ENCODE data around the gene CDH6. TPM values are rescaled to one million over a fixed set of nuclear protein-coding genes. Genes with fewer than 3 reads are reported as not detected.

The CDH6 gene
- total and polyA plus RNA-seq, 2 donors (not counting 1 experiment from before 2014, with no cell fraction given) = not detected

DNA sequence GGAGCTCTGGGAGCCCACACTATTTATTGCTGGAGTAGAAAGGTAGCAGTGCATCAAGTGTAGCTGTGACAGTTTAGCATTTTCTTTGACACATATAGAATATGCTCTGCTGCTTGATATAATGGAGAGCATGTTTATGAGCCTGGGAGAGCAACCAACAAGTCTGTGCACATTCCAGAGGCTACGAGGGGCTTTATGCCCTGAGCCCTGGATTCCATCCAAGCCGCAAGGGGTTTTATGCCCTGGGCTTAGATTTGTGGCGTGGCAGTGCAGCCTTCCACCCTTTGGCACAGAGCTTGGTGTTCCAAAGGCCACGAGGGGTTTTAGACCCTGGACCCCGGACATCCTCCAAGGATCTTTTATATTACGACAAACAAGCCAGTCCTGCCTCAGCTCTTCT is 14.6 kb downstream of the CDH6 start:
- no peaks in the 10 kb centered on the region for H3K36me3 ChIP-seq (replicated peaks in 1 of 2; ENCODE audit: control extremely low read depth in 1 of 2, control insufficient read depth in 1 of 2, extremely low read depth in 1 of 2, insufficient read depth in 2 of 2, low read length in 1 of 2)
- H3K4me2 ChIP-seq (replicated peaks; ENCODE audit: low read depth, low read length, poor library complexity, severe bottlenecking) = no peak overlapping the region
- POLR2A ChIA-PET = no interaction called here
- H3K27me3 ChIP-seq (replicated peaks in 1 of 4; ENCODE audit: control extremely low read depth in 1 of 4, control insufficient read depth in 3 of 4, insufficient read depth in 4 of 4, low read length in 3 of 4) = no peaks in the 10 kb centered on the region
- H3K79me2 ChIP-seq (ENCODE audit: control insufficient read depth, insufficient read depth, low read length) = no peaks in the 10 kb centered on the region
- H3K4me1 Mint-ChIP-seq = no peaks in the 10 kb centered on the region
- intact Hi-C loops (cut with micrococcal nuclease) = no loop called here
- H3K4me3 ChIP-seq (ENCODE audit: control extremely low read depth in 1 of 5, extremely low read depth in 1 of 5, insufficient read depth in 1 of 5, low read depth in 2 of 5, low read length in 4 of 5) = no peak overlapping the region
- H3K9me3 Mint-ChIP-seq (ENCODE audit: insufficient read depth) = no peaks in the 10 kb centered on the region
- H4K20me1 ChIP-seq (ENCODE audit: control insufficient read depth, insufficient read depth, low read length, poor library complexity, severe bottlenecking) = no peaks in the 10 kb centered on the region
- H3K4me1 ChIP-seq (ENCODE audit: control insufficient read depth in 2 of 2, insufficient read depth in 2 of 2, low read length in 2 of 2) = no peaks in the 10 kb centered on the region
- no peaks in the 10 kb centered on the region for H3K9me3 ChIP-seq (ENCODE audit: control extremely low read depth in 1 of 3, control insufficient read depth in 2 of 3, insufficient read depth in 1 of 3, low read length in 2 of 3)
- CTCF ChIA-PET = interaction anchor here (1.1 kb wide), 1 partner anchor 20 kb away, joined by 3 read pairs; no protein-coding TSS in a partner anchor
- no peak overlapping the region for H3K27ac Mint-ChIP-seq
- H3K4me3 Mint-ChIP-seq = no peak overlapping the region
- H3K27ac ChIP-seq (ENCODE audit: low read length in 2 of 2) = no peak overlapping the region
- no peak for ATAC-seq (ENCODE audit: low read depth)
- 86% methylated on average over 2 of the region's 6 CpGs for WGBS (ENCODE audit: insufficient coverage)
- no peak for DNase-seq
- H3K27me3 Mint-ChIP-seq = no peaks in the 10 kb centered on the region
- H3K9ac ChIP-seq (ENCODE audit: low read length) = no peak overlapping the region
- TF ChIP-seq, protein P1, sequence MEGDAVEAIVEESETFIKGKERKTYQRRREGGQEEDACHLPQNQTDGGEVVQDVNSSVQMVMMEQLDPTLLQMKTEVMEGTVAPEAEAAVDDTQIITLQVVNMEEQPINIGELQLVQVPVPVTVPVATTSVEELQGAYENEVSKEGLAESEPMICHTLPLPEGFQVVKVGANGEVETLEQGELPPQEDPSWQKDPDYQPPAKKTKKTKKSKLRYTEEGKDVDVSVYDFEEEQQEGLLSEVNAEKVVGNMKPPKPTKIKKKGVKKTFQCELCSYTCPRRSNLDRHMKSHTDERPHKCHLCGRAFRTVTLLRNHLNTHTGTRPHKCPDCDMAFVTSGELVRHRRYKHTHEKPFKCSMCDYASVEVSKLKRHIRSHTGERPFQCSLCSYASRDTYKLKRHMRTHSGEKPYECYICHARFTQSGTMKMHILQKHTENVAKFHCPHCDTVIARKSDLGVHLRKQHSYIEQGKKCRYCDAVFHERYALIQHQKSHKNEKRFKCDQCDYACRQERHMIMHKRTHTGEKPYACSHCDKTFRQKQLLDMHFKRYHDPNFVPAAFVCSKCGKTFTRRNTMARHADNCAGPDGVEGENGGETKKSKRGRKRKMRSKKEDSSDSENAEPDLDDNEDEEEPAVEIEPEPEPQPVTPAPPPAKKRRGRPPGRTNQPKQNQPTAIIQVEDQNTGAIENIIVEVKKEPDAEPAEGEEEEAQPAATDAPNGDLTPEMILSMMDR (IDR thresholded peaks at IDR 0.05) = no peak
- no peak for TF ChIP-seq EZH2 (IDR thresholded peaks at IDR 0.05; ENCODE audit: borderline replicate concordance, insufficient read depth, low read depth, low read length, poor library complexity, severe bottlenecking)
- no peak overlapping the region for H2AFZ ChIP-seq (ENCODE audit: insufficient read depth, low read depth, low read length, poor library complexity, severe bottlenecking)

DNA sequence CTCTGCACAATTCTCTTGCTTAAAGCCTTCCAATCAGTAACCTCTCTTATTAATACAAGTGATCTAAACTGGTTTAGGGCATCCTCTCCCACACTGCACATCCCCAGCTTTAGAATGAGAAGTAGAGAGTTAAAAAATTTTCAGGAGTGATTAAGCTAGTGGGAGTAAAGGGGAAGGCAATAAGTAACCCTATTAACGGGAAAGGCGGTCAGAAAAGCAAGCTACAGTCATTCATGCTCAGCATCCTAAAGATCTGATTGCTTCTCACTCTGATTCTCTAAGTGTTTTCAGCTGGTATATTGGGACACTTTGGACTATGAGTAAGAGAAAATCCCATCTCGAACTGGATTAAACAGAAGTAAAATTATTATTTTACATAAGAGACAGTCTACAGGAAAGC is 15.8 kb downstream of the CDH6 start:
- ATAC-seq (ENCODE audit: low read depth) = no peak
- no CpG with 5 or more reads among the region's 3 CpGs for WGBS (ENCODE audit: insufficient coverage)
- no peak overlapping the region for H3K9ac ChIP-seq (ENCODE audit: low read length)
- Mint-ChIP-seq H3K4me3 (no peak overlapping the region), H3K9me3 (ENCODE audit: insufficient read depth) (no peaks in the 10 kb centered on the region), H3K27ac (no peak overlapping the region), H3K4me1 (no peaks in the 10 kb centered on the region), H3K27me3 (no peaks in the 10 kb centered on the region)
- no peak overlapping the region for H3K4me2 ChIP-seq (replicated peaks; ENCODE audit: low read depth, low read length, poor library complexity, severe bottlenecking)
- no peaks in the 10 kb centered on the region for H3K27me3 ChIP-seq (replicated peaks in 1 of 4; ENCODE audit: control extremely low read depth in 1 of 4, control insufficient read depth in 3 of 4, insufficient read depth in 4 of 4, low read length in 3 of 4)
- no peak for DNase-seq
- ChIA-PET CTCF (no interaction called here), POLR2A (no interaction called here)
- no peaks in the 10 kb centered on the region for H3K36me3 ChIP-seq (replicated peaks in 1 of 2; ENCODE audit: control extremely low read depth in 1 of 2, control insufficient read depth in 1 of 2, extremely low read depth in 1 of 2, insufficient read depth in 2 of 2, low read length in 1 of 2)
- no peaks in the 10 kb centered on the region for H4K20me1 ChIP-seq (ENCODE audit: control insufficient read depth, insufficient read depth, low read length, poor library complexity, severe bottlenecking)
- intact Hi-C loops (cut with micrococcal nuclease) = no loop called here
- H3K9me3 ChIP-seq (ENCODE audit: control extremely low read depth in 1 of 3, control insufficient read depth in 2 of 3, insufficient read depth in 1 of 3, low read length in 2 of 3) = no peaks in the 10 kb centered on the region
- H3K4me3 ChIP-seq (ENCODE audit: control extremely low read depth in 1 of 5, extremely low read depth in 1 of 5, insufficient read depth in 1 of 5, low read depth in 2 of 5, low read length in 4 of 5) = no peak overlapping the region
- H3K79me2 ChIP-seq (ENCODE audit: control insufficient read depth, insufficient read depth, low read length) = no peaks in the 10 kb centered on the region
- H3K4me1 ChIP-seq (ENCODE audit: control insufficient read depth in 2 of 2, insufficient read depth in 2 of 2, low read length in 2 of 2) = no peaks in the 10 kb centered on the region
- no peak overlapping the region for H3K27ac ChIP-seq (ENCODE audit: low read length in 2 of 2)
- H2AFZ ChIP-seq (ENCODE audit: insufficient read depth, low read depth, low read length, poor library complexity, severe bottlenecking) = no peak overlapping the region
- TF ChIP-seq, protein P1 (IDR thresholded peaks at IDR 0.05) = no peak
- no peak for TF ChIP-seq EZH2 (IDR thresholded peaks at IDR 0.05; ENCODE audit: borderline replicate concordance, insufficient read depth, low read depth, low read length, poor library complexity, severe bottlenecking)

Data from B cell (primary cell).